GM21529 (cell line): ENCODE data around the gene C1QL4.

Experiments used
- ATAC-seq: cut with Tn5 transposase; IDR thresholded peaks from one replicate; pipeline ENCODE4 v1.9.1; 2021; ENCODE audit not compliant: unreplicated experiment

C1QL4 gene

GRCh38 chr12:49348781-49349180, 11.8 kb upstream of the C1QL4 start:
- no peak for ATAC-seq

- ATAC-seq: peak; percentile 57
Measured at GRCh38 chr12:49347311-49348193, 10.6 kb upstream of the C1QL4 start.

- no peak for ATAC-seq
Measured at GRCh38 chr12:49346659-49347310, 9.8 kb upstream of the C1QL4 start, which contains the start of gene DNAJC22. Gene DNAJC22, plus strand, starts transcription at chr12:49346888. Its CDS starts 1,985 bp downstream, at chr12:49348873.

DNA sequence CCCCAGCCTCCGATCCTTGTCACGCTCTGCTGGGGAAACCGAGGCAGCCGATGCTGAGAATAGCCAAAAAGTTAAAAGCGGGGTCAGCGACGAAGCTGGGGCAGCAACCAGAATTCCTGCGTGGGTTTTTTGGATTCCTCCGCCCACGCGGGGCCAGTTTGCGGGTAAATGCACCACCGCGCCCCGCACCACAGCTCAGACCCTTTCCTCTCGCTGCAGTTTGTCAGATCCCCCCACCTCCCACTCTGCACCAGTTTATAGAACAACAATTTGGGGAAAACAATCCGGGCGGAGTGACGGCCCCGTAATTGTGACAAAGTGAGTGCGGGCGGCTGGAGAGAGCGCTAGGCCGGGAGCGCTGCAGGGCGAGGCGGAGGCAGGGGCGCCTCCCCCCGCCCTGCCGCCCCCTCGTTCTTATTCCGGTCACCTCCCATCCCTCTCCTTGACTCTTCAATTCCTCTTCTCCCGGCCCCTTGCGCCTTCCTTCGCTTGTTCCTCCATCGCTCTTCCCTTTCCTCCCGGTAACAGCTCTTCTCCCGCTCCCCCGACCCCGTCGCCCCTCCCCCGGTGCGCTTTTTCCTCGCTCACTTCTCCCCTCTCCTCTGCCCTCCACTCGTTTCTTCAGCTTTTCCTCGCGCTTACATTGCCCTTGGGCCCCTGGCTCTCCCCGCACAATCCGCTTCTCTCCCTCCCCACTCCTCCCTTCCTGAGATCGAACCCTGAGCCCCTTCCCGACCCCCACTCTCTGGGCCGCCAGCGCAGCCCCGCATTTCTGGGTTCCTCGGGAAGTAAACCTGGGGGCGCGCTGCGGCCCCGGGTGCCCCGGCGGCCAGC, 9.1 kb upstream of the C1QL4 start:
- ATAC-seq: no peak

DNA sequence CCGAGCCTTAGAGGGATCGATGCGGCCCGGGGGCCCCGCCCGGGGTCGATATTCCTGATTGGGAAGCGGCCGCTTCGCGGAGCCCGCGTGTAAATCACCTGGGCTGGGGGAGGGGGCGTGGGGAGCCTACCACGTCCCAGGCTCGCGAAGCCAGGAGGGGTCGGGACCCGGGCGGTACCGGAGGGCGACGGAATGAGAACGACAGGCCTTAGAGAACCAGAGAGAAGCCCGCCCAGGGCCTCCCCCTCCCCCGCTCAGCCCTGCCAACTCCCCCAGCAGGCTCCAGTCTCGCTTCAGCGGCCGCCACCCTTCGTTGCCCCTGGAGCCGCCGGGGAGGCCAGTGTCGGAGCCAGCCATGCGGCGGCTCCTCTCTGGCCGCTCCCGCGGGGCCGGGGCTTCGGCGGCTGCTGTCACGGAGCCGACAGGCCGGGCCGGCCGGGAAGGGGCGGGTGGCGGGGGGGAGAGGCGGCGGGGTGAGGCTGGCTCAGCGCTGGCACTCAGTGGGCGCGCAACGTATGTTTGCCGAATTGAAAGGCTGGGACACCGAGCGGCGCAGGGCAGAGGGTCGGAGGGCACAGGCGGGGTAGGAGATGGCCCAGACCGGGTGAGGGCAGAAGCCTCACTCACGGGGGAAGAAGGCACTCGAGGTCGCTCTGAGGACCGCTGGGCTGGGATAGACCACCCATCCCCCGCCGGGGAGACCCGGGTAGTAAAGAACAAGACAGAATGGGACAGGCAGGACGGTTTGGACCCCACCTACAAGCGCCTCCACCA, 8.2 kb upstream of the C1QL4 start:
- ATAC-seq: no peak

GRCh38 chr12:49344486-49345050, 7.6 kb upstream of the C1QL4 start:
- ATAC-seq: no peak

GRCh38 chr12:49342914-49343731, 6.1 kb upstream of the C1QL4 start:
- ATAC-seq: no peak

GRCh38 chr12:49342066-49342913, 5.3 kb upstream of the C1QL4 start:
- peak; percentile 68 for ATAC-seq

DNA sequence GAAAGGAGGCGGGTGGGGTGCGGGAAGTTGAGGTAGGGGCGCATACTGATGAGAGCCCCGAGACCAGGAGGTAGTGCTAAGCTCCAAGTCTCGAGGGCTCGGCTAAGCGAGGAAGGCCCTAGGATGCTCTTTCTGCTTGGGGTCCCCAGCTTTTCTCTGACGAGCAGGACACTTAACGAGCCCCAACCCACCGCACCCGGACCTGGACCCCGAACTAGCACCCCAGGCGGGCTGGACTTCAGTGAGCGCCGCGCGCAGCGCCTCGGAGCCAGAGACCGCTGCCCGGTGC, 4.7 kb upstream of the C1QL4 start:
- no peak for ATAC-seq

DNA sequence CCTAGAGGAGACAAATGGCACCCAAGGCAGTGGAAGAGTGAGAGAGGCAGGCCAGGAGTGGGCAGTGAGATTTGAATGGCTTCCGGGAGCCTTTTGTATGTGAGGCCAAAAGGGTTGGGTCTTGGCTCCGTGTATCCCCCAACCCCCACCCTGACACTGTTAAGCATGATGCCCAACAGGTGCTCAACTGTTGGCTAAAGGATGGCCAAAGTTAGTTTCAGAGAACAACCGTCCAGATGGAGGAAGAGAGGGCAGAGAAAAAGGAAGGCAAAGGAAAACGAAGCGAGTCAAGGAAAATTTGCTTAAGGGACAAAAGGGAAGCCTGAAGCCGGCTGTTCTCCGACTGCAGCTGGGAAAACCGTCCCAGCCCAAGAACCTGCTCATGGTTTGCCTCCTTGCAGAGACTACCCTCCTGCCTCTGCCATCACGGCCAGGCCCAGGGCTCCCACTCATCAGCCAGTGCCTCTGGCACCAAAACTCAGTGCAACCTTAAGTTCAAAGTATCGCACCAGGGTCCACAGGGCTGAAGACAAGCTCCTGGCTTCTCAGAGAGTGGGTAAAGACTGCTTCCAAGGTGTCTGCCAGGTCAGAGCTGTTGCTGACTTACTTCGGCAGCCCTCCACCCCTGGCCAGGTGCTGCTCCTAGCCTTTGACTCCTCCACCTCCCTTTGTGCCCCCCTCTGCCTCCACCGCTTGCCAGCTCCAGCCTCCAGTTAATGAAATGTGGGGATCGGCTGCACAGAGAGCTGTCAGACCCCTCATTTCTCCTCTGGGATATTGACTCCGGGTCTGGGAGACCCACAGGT, 4.2 kb upstream of the C1QL4 start:
- no peak for ATAC-seq

GRCh38 chr12:49340095-49340870, 3.3 kb upstream of the C1QL4 start:
- ATAC-seq: no peak

GRCh38 chr12:49339464-49339861, 2.5 kb upstream of the C1QL4 start:
- ATAC-seq: no peak

- no peak for ATAC-seq
Measured at GRCh38 chr12:49338830-49339463, 2.0 kb upstream of the C1QL4 start.

- ATAC-seq: no peak
Measured at GRCh38 chr12:49335955-49336644, 888 bp downstream of the C1QL4 start.

DNA sequence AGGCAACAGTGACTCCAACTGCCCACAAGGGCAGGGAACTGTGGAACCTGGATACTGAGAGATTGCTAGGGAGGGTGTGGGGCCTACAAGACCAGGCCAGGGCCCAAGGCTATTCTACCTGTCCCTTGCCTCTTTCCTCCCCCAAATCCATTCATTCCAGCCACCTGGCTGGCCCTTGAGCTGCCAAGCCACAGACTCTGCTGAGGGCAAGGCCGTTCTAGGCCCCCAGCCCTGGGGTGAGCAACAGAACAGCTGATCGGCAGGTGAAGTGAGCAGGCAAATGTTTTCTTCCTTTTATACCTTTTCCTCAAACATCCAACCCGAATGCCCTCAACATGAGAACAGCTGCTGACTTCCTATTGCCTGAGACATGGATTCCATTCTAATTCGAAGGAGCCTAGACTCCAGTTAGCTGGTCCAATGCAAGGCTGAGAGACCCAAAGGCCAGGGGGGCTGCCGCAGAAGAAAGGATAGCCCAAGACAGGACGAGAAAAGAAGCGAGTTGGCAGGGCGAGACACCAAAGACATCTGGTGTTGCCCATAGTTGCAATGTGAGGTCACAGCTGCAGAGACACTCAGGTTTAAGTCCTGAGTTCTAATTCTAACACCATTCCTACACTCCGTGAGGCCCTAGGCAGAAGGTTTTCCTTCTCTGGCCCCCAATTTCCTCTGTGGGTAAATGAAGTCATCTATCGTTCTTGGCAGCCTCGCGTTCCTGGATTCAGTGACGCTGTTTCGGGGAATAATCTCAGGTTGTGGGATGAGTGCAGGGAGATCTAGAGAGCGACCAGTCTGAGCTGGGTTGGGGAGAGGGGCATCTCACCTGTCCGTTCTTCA, 1.7 kb downstream of the C1QL4 start:
- no peak for ATAC-seq
